ENCODE measurements around the gene GALNT2. TPM values are rescaled to one million over a fixed set of nuclear protein-coding genes. Genes with fewer than 3 reads are reported as not detected.

Gene GALNT2
- total and polyA plus RNA-seq, 2 of the 13 experiments (the other 11 are each of a cell fraction or from before 2014, with no cell fraction given): 39.3 to 39.6 TPM

- TF ChIP-seq ZBTB26 (CRISPR knock-in tag; IDR thresholded peaks at IDR 0.05; ENCODE audit: borderline replicate concordance) (no peak), TOE1 (CRISPR knock-in tag; IDR thresholded peaks at IDR 0.05) (no peak), ZBTB38 (CRISPR knock-in tag; IDR thresholded peaks at IDR 0.05) (no peak), NCOR1 (IDR thresholded peaks at IDR 0.05; ENCODE audit: borderline replicate concordance, low read length) (peak; percentile 37; the same call in 1 of the 2 replicates), ZNF362 (CRISPR knock-in tag; IDR thresholded peaks at IDR 0.05; ENCODE audit: borderline replicate concordance) (no peak), ATF1 (CRISPR knock-in tag; IDR thresholded peaks at IDR 0.05) (no peak), ZNF337 (CRISPR knock-in tag; IDR thresholded peaks at IDR 0.05; ENCODE audit: borderline replicate concordance, low read depth) (no peak), ZNF772 (CRISPR knock-in tag; IDR thresholded peaks at IDR 0.05) (no peak)
Measured at GRCh38 chr1:230109895-230110667, 43.0 kb downstream of the GALNT2 start (continued).

GRCh38 chr1:230110971-230111370 is 43.9 kb downstream of the GALNT2 start:
- CTCF ChIA-PET (ENCODE audit: low intra/inter-chr PET ratio, low total read pairs): no interaction called here

More at GRCh38 chr1:230110971-230111370, 43.9 kb downstream of the GALNT2 start:
- Histone ChIP-seq H4K20me1 (ENCODE audit: insufficient read depth, low read length) (no peaks in the 10 kb centered on the region), H3K4me1 (ENCODE audit: insufficient read depth, low read length) (peaks cover 82% of the 10 kb centered on the region), H3K9ac (ENCODE audit: insufficient read depth, low read depth, low read length) (no peak overlapping the region), H3K27me3 (ENCODE audit: control insufficient read depth in 1 of 2, insufficient read depth in 2 of 2, low read length in 2 of 2) (no peaks in the 10 kb centered on the region), H3K27ac (ENCODE audit: extremely low read length, insufficient read depth, low read length) (no peak overlapping the region), H3K9me3 (ENCODE audit: low read length) (no peaks in the 10 kb centered on the region), H3K79me2 (ENCODE audit: insufficient read depth, low read length) (peaks cover 65% of the 10 kb centered on the region), H3K4me2 (ENCODE audit: low read depth, low read length) (no peak overlapping the region), H2AFZ (ENCODE audit: low read length) (no peak overlapping the region), H3K36me3 (replicated peaks in 1 of 2; ENCODE audit: control insufficient read depth in 1 of 2, insufficient read depth in 2 of 2, low read length in 2 of 2) (peaks cover 0 to 3% of the 10 kb centered on the region in 2 experiments; a peak in 3 of 5 replicates), H3K4me3 (replicated peaks in 1 of 3; ENCODE audit: insufficient read depth in 1 of 3, low read depth in 2 of 3, low read length in 3 of 3) (no peak overlapping the region)
- TF ChIP-seq MNT (IDR thresholded peaks at IDR 0.05) (peak; percentile 88), TEAD3 (CRISPR knock-in tag; optimal IDR thresholded peaks at IDR 0.05; ENCODE audit: borderline replicate concordance) (peak; percentile 12), ZHX1 (CRISPR knock-in tag; IDR thresholded peaks at IDR 0.05; ENCODE audit: low read depth) (no peak), HOXA9 (CRISPR knock-in tag; IDR thresholded peaks at IDR 0.05; ENCODE audit: borderline replicate concordance) (0 out of 2 replicates have a peak, but pooled peaks have one; percentile 45)
- in situ Hi-C loops (cut with HindIII; ENCODE audit: extremely low pct_ligation_motif_present, low pct_unique_long_range_greater_than_20kb) (no loop called here), intact Hi-C loops (cut with micrococcal nuclease; ENCODE audit: unreplicated experiment) (no loop called here)
- FAIRE-seq (no peak), DNase-seq (ENCODE audit: low spot score) (no peak), ATAC-seq (no peak)
- POLR2A ChIA-PET: no interaction called here
- no TSS peak for BruUV-seq (replicated peaks)
- 90% methylated on average over 8 of the region's 8 CpGs for WGBS (ENCODE audit: low lambda C conversion rate)

Measured in HepG2 (cell line).